Testis (tissue), 3 donors: Measurements from ENCODE around the gene NUDT3. TPM values are rescaled to one million over a fixed set of nuclear protein-coding genes. Genes with fewer than 3 reads are reported as not detected.

Experiments
- DNase-seq: peaks from one replicate; pipeline ENCODE4 v3.0.0-alpha.2; 2019
- H3K27ac ChIP-seq, 2 donors: fragments of 200-600 bp; sonication (generic); one replicate each; pipeline ENCODE4 v1.5.1; 2019
- H3K27me3 ChIP-seq: fragments of 200-600 bp; sonication (generic); one replicate; pipeline ENCODE4 v1.5.1; 2019
- H3K36me3 ChIP-seq: fragments of 200-600 bp; sonication (generic); one replicate; pipeline ENCODE4 v1.5.1; 2017; ENCODE audit warnings: low read depth; ENCODE audit errors: missing control alignments
- H3K4me1 ChIP-seq: fragments of 200-600 bp; sonication (generic); one replicate; pipeline ENCODE4 v1.5.1; 2019
- H3K4me3 ChIP-seq, 2 donors: fragments of 200-600 bp; sonication (generic); one replicate each; pipeline ENCODE4 v1.5.1; 2017 to 2019
- H3K9me3 ChIP-seq: fragments of 200-600 bp; sonication (generic); one replicate; pipeline ENCODE4 v1.5.1; 2017
- POLR2A ChIP-seq: fragments of 450-650 bp; IDR thresholded peaks from one replicate; pipeline ENCODE4 v1.6.1; 2017; ENCODE audit warnings: antibody characterized with exemption, mild to moderate bottlenecking, moderate library complexity
- WGBS, 2 donors: methylation state at CpG; one replicate each; pipeline ENCODE4 v1.1.5; 2018; 5-methylcytosine and 5-hydroxymethylcytosine counted together
- intact Hi-C: fragments of 100-400 bp; cut with DNase I; formaldehyde crosslinking; loops from one replicate; pipeline ENCODE4 v1.15.1; 2023; ENCODE audit warnings: low total_unique reads
- polyA plus RNA-seq: library from polyadenylated mRNA; stranded (reverse); fragments of 350-450 nt; fragmentation: Illumina TruSeq; extraction: RNeasy Lipid Tissue Mini Kit (QIAGEN cat#74804); gene quantifications from one replicate; pipeline ENCODE4 v1.2.3, GENCODE V29; 2014; ENCODE audit warnings: low read depth, low replicate concordance; ENCODE audit not compliant: insufficient read depth
- total RNA-seq, 2 donors: library from RNA; depleted of rRNA; stranded (reverse); fragments of >200 nt; gene quantifications; one replicate each; pipeline ENCODE4 v1.2.3, GENCODE V29; 2016
- TF ChIP-seq, protein P1 (sequence below), 3 experiments: fragments of 450-650 bp in 2 of 3; fragments of 200-600 bp in 1 of 3; sonication (generic) in 1 of 3; IDR thresholded peaks; one replicate each; pipeline ENCODE4 v1.5.1; 2016 to 2019; ENCODE audit warnings: antibody characterized with exemption in 3 of 3, mild to moderate bottlenecking in 2 of 3, moderate library complexity in 1 of 3

The NUDT3 gene
- total and polyA plus RNA-seq, 3 donors from 2014 or later, result 18.7 to 28.3 (median 24.0) TPM

DNA sequence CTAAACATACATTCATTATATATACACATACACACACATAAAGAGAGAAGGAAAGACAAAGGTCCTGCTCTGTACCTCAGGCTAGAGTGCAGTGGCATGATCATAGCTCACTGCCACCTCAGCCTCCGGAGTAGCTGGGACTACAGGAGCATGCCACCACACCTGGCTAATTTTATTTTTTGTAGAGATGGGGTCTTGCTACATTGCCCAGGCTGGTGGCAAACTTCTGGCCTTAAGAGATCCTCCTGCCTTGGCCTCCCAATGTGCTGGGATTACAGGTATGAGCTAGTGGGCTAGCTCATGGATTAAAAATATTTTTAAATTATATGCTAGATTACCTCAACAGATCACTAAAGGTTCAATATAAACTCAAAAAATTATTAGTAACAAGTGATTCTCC is 30.3 kb downstream of the NUDT3 start:
- Histone ChIP-seq H3K36me3 (no peaks in the 10 kb centered on the region), H3K4me1 (no peaks in the 10 kb centered on the region), H3K9me3 (no peaks in the 10 kb centered on the region), H3K4me3 (no peak overlapping the region), H3K27me3 (no peaks in the 10 kb centered on the region), H3K27ac (no peak overlapping the region)
- no peak for TF ChIP-seq POLR2A
- TF ChIP-seq, protein P1, sequence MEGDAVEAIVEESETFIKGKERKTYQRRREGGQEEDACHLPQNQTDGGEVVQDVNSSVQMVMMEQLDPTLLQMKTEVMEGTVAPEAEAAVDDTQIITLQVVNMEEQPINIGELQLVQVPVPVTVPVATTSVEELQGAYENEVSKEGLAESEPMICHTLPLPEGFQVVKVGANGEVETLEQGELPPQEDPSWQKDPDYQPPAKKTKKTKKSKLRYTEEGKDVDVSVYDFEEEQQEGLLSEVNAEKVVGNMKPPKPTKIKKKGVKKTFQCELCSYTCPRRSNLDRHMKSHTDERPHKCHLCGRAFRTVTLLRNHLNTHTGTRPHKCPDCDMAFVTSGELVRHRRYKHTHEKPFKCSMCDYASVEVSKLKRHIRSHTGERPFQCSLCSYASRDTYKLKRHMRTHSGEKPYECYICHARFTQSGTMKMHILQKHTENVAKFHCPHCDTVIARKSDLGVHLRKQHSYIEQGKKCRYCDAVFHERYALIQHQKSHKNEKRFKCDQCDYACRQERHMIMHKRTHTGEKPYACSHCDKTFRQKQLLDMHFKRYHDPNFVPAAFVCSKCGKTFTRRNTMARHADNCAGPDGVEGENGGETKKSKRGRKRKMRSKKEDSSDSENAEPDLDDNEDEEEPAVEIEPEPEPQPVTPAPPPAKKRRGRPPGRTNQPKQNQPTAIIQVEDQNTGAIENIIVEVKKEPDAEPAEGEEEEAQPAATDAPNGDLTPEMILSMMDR (IDR thresholded peaks at IDR 0.05), result no peak
- no peak for DNase-seq
- intact Hi-C loops, result no loop called here
- 5 to 58% methylated on average over 1 of the region's 1 CpG for WGBS, 2 donors

DNA sequence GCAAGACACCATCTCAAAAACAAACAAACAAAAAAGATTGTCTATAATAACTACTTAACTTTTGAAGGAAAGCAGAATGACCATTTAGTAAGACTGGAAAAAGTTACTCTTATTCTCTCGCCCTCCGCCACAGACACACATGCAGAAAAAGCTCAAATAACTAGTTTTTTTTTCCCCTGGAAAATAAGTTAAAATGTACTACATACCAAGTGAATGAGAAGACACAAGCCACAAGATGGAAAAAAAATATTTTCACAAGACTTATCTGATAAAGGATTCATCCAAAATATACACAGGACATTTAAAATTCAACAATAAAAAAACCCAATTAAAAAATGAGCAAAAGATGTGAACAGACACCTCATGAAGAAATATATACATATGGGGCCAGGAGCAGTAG is 31.9 kb downstream of the NUDT3 start:
- 63 to 83% methylated on average over 2 of the region's 2 CpGs for WGBS, 2 donors
- DNase-seq, result no peak
- no peak overlapping the region for H3K27ac ChIP-seq
- no peaks in the 10 kb centered on the region for H3K4me1 ChIP-seq
- H3K4me3 ChIP-seq, result no peak overlapping the region
- TF ChIP-seq, protein P1 (IDR thresholded peaks at IDR 0.05), result no peak
- no peak for TF ChIP-seq POLR2A
- H3K9me3 ChIP-seq, result no peaks in the 10 kb centered on the region
- H3K27me3 ChIP-seq, result no peaks in the 10 kb centered on the region
- no peaks in the 10 kb centered on the region for H3K36me3 ChIP-seq
- intact Hi-C loops, result no loop called here

DNA sequence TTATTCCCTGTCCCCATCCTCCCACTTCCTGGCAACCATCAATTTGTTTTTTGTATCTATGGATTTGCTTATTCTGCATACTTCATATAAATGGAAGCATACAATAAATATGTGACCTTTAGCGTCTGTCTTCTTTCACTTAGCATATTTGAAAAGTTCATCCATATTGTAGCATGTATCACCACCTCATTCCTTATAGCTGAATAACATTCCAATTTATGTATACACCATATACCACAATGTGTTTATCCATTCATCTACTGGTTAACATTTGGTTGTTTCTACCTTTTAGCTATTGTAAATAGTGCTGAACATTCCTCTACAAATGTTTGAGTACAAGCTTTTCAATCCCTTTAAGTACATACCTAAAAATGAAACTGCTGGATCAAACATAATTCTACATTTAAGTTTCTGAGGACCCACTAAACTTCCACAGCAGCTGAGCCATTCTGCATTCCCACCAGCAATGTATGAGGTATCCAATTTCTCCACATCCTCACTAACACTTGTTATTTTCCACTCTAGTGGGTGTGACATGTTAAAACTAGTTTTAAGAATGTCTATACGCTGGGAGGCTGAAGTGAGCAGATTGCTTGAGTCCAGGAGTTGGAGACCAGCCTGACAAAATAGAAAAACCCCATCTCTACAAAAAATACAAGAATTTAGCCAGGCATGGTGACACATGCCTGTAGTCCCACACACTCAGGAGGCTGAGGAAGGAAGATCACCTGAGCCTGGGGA is 32.9 kb downstream of the NUDT3 start:
- Histone ChIP-seq H3K4me3 (no peak overlapping the region), H3K36me3 (no peaks in the 10 kb centered on the region), H3K9me3 (no peaks in the 10 kb centered on the region), H3K4me1 (no peaks in the 10 kb centered on the region), H3K27me3 (no peaks in the 10 kb centered on the region), H3K27ac (no peak overlapping the region)
- no peak for DNase-seq
- TF ChIP-seq, protein P1 (IDR thresholded peaks at IDR 0.05), result no peak
- no peak for TF ChIP-seq POLR2A
- WGBS, 2 donors, result 70 to 76% methylated on average over 2 of the region's 2 CpGs
- intact Hi-C loops, result no loop called here

DNA sequence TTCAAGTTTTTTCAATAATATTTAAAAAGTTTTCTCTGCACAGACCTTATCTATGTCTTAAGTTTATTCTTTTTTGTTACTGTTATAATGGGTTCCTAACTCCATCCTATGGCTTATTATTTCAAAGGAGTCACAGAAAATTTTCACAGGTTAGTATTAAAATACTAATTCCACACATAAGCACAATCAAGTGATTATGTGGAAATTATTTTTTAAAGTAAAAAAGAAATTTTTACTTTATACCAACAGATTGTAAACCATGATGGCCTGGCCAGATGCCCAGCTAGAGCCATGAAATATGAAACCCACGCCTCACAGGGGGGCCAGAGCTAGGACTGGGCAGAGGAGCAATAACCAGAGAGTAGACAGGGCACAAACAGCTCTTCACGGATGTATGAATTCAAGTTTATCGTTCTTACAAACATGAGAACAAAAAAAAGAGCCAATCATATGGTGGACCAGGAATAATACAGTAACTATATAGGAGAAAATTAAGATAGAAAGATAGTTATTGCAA is 34.0 kb downstream of the NUDT3 start:
- WGBS, 2 donors, result 44 to 63% methylated on average over 3 of the region's 3 CpGs

More for the DNA sequence above, 34.0 kb downstream of the NUDT3 start:
- Histone ChIP-seq H3K4me1 (no peaks in the 10 kb centered on the region), H3K27me3 (no peaks in the 10 kb centered on the region), H3K9me3 (no peaks in the 10 kb centered on the region), H3K27ac (no peak overlapping the region), H3K4me3 (no peak overlapping the region), H3K36me3 (no peaks in the 10 kb centered on the region)
- intact Hi-C loops, result no loop called here
- no peak for TF ChIP-seq POLR2A
- TF ChIP-seq, protein P1 (IDR thresholded peaks at IDR 0.05), result no peak
- DNase-seq, result no peak
